PC-3 (cell line): ENCODE measurements around the gene PUS3. TPM values are rescaled to one million over a fixed set of nuclear protein-coding genes. Genes with fewer than 3 reads are reported as not detected.

Source experiments
- ATAC-seq: fragments of 200-7000 bp; cut with Tn5 transposase; 2 replicates; pipeline ENCODE4 v1.9.1; 2020; ENCODE audit warnings: mild to moderate bottlenecking, moderate library complexity
- BruUV-seq: library from RNA; stranded (reverse); fragments of 400-500 nt; replicated peaks from 2 replicates; lab custom pipeline; 2021; lab: Mats Ljungman, UMichigan
- CTCF ChIA-PET: fragments of 300-600 bp; sonication (Branson Sonifier 250); formaldehyde crosslinking; loops from one replicate; lab custom pipeline; 2022; ENCODE audit warnings: antibody characterized with exemption; lab: Charles Lee
- POLR2A ChIA-PET: fragments of 300-600 bp; sonication (Branson Sonifier 250); formaldehyde crosslinking; loops from one replicate; lab custom pipeline; 2022; ENCODE audit warnings: antibody characterized with exemption; ENCODE audit not compliant: unreplicated experiment; lab: Charles Lee
- DNase-seq: peaks from one replicate; pipeline ENCODE4 v3.0.0-alpha.2; 2015
- H2AFZ ChIP-seq: fragments of 300-600 bp; sonication (generic); 2 replicates; pipeline ENCODE4 v1.6.0; 2016; ENCODE audit warnings: antibody characterized with exemption, low read length
- H3F3A ChIP-seq: fragments of 300-600 bp; sonication (generic); one replicate; pipeline ENCODE4 v1.6.0; 2017; ENCODE audit warnings: antibody characterized with exemption, low read length, control low read depth, mild to moderate bottlenecking; ENCODE audit not compliant: unreplicated experiment
- H3K27ac ChIP-seq: fragments of 300-600 bp; sonication (generic); 2 replicates; pipeline ENCODE4 v1.5.1; 2016; ENCODE audit warnings: mild to moderate bottlenecking, low read length
- H3K27me3 ChIP-seq: fragments of 300-600 bp; sonication (generic); 2 replicates; pipeline ENCODE4 v1.6.1; 2016; ENCODE audit warnings: low read length, mixed read lengths
- H3K36me3 ChIP-seq: fragments of 300-600 bp; sonication (generic); 2 replicates; pipeline ENCODE4 v1.6.1; 2016; ENCODE audit warnings: low read depth, mixed run types, low read length, mixed read lengths
- H3K4me1 ChIP-seq: fragments of 300-600 bp; sonication (generic); 2 replicates; pipeline ENCODE4 v1.5.1; 2016; ENCODE audit warnings: low read length; ENCODE audit not compliant: insufficient read depth
- H3K4me2 ChIP-seq: fragments of 300-600 bp; sonication (generic); 2 replicates; pipeline ENCODE4 v1.6.0; 2016; ENCODE audit warnings: low read length
- H3K4me3 ChIP-seq: fragments of 300-600 bp; sonication (generic); 2 replicates; pipeline ENCODE4 v1.5.1; 2016; ENCODE audit warnings: mild to moderate bottlenecking, low read length, mixed read lengths
- H3K79me2 ChIP-seq: fragments of 300-600 bp; sonication (generic); 2 replicates; pipeline ENCODE4 v1.6.1; 2017; ENCODE audit warnings: low read length, mixed read lengths
- H3K9ac ChIP-seq: fragments of 300-600 bp; sonication (generic); 2 replicates; pipeline ENCODE4 v1.6.0; 2016; ENCODE audit warnings: mild to moderate bottlenecking, low read length
- H3K9me2 ChIP-seq: fragments of 300-600 bp; sonication (generic); replicated peaks from 2 replicates; pipeline ENCODE4 v1.6.1; 2016; ENCODE audit warnings: mixed run types, low read length, mixed read lengths
- H3K9me3 ChIP-seq: fragments of 300-600 bp; sonication (generic); 2 replicates; pipeline ENCODE4 v1.6.1; 2016; ENCODE audit warnings: low read length, mixed read lengths
- H4K20me1 ChIP-seq: fragments of 300-600 bp; sonication (generic); 2 replicates; pipeline ENCODE4 v1.6.1; 2016; ENCODE audit warnings: low read length, mixed read lengths
- EZH2 ChIP-seq: fragments of 300-600 bp; sonication (generic); IDR thresholded peaks from one replicate; pipeline ENCODE4 v1.6.1; 2017; ENCODE audit warnings: antibody characterized with exemption, mild to moderate bottlenecking, low read length; ENCODE audit not compliant: unreplicated experiment
- EZH2phosphoT487 ChIP-seq: fragments of 300-600 bp; sonication (generic); IDR thresholded peaks from 2 replicates; pipeline ENCODE4 v1.6.1; 2018; ENCODE audit warnings: mild to moderate bottlenecking, antibody characterized with exemption, low read length, borderline replicate concordance
- intact Hi-C: fragments of 100-400 bp; cut with micrococcal nuclease; formaldehyde crosslinking; loops from 2 replicates; pipeline ENCODE4 v1.9.0; 2023
- total RNA-seq: library from RNA; depleted of rRNA; stranded (reverse); fragments of >200 nt; gene quantifications from 2 replicates; pipeline ENCODE4 v1.2.3, GENCODE V29; 2014
- TF ChIP-seq, protein P1 (sequence below): fragments of 300-600 bp; sonication (generic); conservative IDR thresholded peaks from 2 replicates; pipeline ENCODE4 v1.5.1; 2017; ENCODE audit warnings: antibody characterized with exemption, low read depth, mild to moderate bottlenecking, low read length

Gene PUS3
- total RNA-seq, 1 experiment from 2014 or later, result 26.2 TPM

DNA sequence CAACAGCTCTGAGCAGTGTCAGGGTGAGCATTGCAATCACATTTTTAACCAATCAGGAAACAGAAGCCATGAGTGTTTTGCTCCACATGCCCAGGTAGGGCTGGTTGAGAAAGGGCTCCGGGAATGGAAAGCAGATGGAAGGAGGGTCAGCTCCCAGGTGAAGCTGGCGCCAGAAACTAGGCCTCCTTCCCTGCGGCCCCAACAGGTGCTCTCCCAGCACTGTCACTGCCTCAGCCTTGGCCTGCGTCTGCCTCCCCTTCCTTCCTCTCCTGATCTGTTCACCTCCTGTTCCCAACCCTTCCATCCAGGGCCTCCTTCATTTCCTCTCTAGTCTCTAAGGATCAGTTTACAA, 38.2 kb upstream of the PUS3 start:
- BruUV-seq, result no TSS peak
- no peaks in the 10 kb centered on the region for H3K9me2 ChIP-seq
- H3K36me3 ChIP-seq, result no peaks in the 10 kb centered on the region
- no peak overlapping the region for H3K4me3 ChIP-seq
- POLR2A ChIA-PET, result no interaction called here
- ATAC-seq (no peak), DNase-seq (no peak)
- peak overlapping the region; percentile 60 for H2AFZ ChIP-seq
- H3K79me2 ChIP-seq, result no peaks in the 10 kb centered on the region
- no peak overlapping the region for H3K27ac ChIP-seq
- no peaks in the 10 kb centered on the region for H4K20me1 ChIP-seq
- H3K9ac ChIP-seq, result no peak overlapping the region
- H3F3A ChIP-seq, result no peaks in the 10 kb centered on the region
- intact Hi-C loops, result no loop called here
- H3K9me3 ChIP-seq, result no peaks in the 10 kb centered on the region
- CTCF ChIA-PET, result no interaction called here
- TF ChIP-seq EZH2phosphoT487, result no peak
- H3K4me1 ChIP-seq, result peaks cover 6% of the 10 kb centered on the region; the same call in 1 of the 2 replicates
- no peak overlapping the region for H3K4me2 ChIP-seq
- no peaks in the 10 kb centered on the region for H3K27me3 ChIP-seq

DNA sequence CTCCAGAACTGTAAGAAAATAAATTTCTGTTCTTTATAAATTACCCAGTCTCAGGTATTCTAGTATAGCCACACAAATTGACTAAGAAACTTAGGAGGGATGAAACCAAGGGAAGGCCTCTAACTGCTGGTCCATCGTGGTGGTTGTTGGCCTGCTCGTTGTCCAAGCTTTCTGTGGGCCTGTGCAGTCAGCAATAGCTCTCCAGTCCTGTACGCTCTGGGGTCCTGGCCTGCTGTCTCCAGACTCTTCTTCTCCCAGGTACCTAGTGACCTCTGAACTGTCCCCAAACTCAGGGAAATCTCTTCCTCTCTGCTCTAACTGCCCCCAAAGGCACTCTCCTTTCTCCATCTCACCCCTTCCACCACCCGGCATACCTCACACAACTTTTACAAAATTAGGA, 37.1 kb upstream of the PUS3 start:
- Histone ChIP-seq H4K20me1 (no peaks in the 10 kb centered on the region), H3K9me3 (no peaks in the 10 kb centered on the region), H3K36me3 (no peaks in the 10 kb centered on the region), H3K27ac (no peak overlapping the region), H2AFZ (no peak overlapping the region), H3K27me3 (no peaks in the 10 kb centered on the region), H3K79me2 (no peaks in the 10 kb centered on the region), H3K9ac (no peak overlapping the region), H3F3A (no peaks in the 10 kb centered on the region), H3K4me1 (no peaks in the 10 kb centered on the region), H3K4me2 (no peak overlapping the region), H3K9me2 (no peaks in the 10 kb centered on the region), H3K4me3 (no peak overlapping the region)
- DNase-seq, result no peak
- BruUV-seq, result no TSS peak
- no peak for ATAC-seq
- intact Hi-C loops, result no loop called here
- POLR2A ChIA-PET, result no interaction called here
- no peak for TF ChIP-seq EZH2phosphoT487
- no peak for TF ChIP-seq EZH2
- TF ChIP-seq, protein P1, sequence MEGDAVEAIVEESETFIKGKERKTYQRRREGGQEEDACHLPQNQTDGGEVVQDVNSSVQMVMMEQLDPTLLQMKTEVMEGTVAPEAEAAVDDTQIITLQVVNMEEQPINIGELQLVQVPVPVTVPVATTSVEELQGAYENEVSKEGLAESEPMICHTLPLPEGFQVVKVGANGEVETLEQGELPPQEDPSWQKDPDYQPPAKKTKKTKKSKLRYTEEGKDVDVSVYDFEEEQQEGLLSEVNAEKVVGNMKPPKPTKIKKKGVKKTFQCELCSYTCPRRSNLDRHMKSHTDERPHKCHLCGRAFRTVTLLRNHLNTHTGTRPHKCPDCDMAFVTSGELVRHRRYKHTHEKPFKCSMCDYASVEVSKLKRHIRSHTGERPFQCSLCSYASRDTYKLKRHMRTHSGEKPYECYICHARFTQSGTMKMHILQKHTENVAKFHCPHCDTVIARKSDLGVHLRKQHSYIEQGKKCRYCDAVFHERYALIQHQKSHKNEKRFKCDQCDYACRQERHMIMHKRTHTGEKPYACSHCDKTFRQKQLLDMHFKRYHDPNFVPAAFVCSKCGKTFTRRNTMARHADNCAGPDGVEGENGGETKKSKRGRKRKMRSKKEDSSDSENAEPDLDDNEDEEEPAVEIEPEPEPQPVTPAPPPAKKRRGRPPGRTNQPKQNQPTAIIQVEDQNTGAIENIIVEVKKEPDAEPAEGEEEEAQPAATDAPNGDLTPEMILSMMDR, result no peak
- CTCF ChIA-PET, result no interaction called here

DNA sequence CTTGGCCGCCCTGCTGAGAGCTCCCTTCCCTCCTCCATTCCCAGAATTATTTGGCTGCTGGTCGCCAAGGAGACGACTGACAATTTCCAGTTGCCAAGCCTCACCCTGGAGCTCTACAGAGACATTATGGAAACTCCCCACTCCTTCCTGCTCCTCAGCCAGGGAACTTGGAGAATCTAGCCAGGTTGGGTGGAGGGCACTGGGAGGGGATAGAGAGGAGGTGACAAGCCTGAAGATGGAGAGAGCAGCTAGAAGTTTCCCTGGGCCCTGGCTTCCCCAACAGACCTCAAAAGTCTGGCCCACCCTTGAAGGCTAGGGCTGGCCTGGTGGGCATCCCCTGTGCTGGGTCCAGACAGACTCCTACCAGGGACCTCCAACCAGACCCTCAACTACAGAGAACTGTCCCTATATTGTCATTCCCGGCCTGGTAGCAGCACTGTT, 36.1 kb upstream of the PUS3 start:
- BruUV-seq, result no TSS peak
- no peaks in the 10 kb centered on the region for H3K9me2 ChIP-seq
- no peak overlapping the region for H3K4me3 ChIP-seq
- no peak overlapping the region for H3K27ac ChIP-seq
- H3K4me1 ChIP-seq, result no peaks in the 10 kb centered on the region
- H3K27me3 ChIP-seq, result no peaks in the 10 kb centered on the region
- H3K36me3 ChIP-seq, result no peaks in the 10 kb centered on the region
- H3K9me3 ChIP-seq, result no peaks in the 10 kb centered on the region
- intact Hi-C loops, result no loop called here
- DNase-seq (no peak), ATAC-seq (no peak)
- H4K20me1 ChIP-seq, result no peaks in the 10 kb centered on the region
- H3K79me2 ChIP-seq, result no peaks in the 10 kb centered on the region
- no peak overlapping the region for H2AFZ ChIP-seq
- ChIA-PET POLR2A (interaction anchor here (0.6 kb wide), 1 partner anchor 271 kb away, joined by 5 read pairs; no protein-coding TSS in a partner anchor), CTCF (interaction anchor here (0.7 kb wide), 1 partner anchor 226 kb away, joined by 3 read pairs; no protein-coding TSS in a partner anchor)
- H3K9ac ChIP-seq, result no peak overlapping the region
- TF ChIP-seq EZH2phosphoT487 (no peak), EZH2 (no peak)
- TF ChIP-seq, protein P1, result no peak
- no peaks in the 10 kb centered on the region for H3F3A ChIP-seq
- H3K4me2 ChIP-seq, result no peak overlapping the region
